AG04450 (cell line): ENCODE data around the gene CEACAM18. TPM values are rescaled to one million over a fixed set of nuclear protein-coding genes. Genes with fewer than 3 reads are reported as not detected.

Experiments used
- CTCF ChIA-PET: fragments of 300-600, 350-600 bp; formaldehyde crosslinking; extraction: SDS; loops from one replicate; lab custom pipeline; 2022; ENCODE audit warnings: antibody characterized with exemption, inconsistent platforms; lab: Charles Lee
- POLR2A ChIA-PET: fragments of 350-600 bp; formaldehyde crosslinking; extraction: SDS; loops from one replicate; lab custom pipeline; 2021; ENCODE audit warnings: antibody characterized with exemption, inconsistent platforms; lab: Yijun Ruan, JAX
- DNase-seq: peaks from one replicate; pipeline ENCODE4 v3.0.0-alpha.2; 2011; ENCODE audit warnings: low read depth, low spot score
- H3K27ac ChIP-seq: one replicate; pipeline ENCODE4 v1.5.1; 2012; ENCODE audit warnings: low read depth, low read length, control low read depth
- H3K27me3 ChIP-seq: one replicate; pipeline ENCODE4 v1.6.0; 2012; ENCODE audit warnings: low read length; ENCODE audit not compliant: control insufficient read depth, insufficient read depth
- H3K4me3 ChIP-seq: 2 replicates; pipeline ENCODE4 v1.5.1; 2011; ENCODE audit warnings: mild to moderate bottlenecking, low read depth, low read length, control low read depth
- H3K9me3 ChIP-seq: 2 replicates; pipeline ENCODE4 v1.5.1; 2012; ENCODE audit warnings: low read length; ENCODE audit not compliant: control insufficient read depth, insufficient read depth
- polyA plus RNA-seq: library from polyadenylated mRNA; depleted of rRNA; stranded (reverse); fragments of >200 nt; gene quantifications from 2 replicates; pipeline ENCODE4 v1.2.3, GENCODE V29; 2011
- TF ChIP-seq, protein P1 (sequence below): IDR thresholded peaks from 2 replicates; pipeline ENCODE4 v1.5.1; 2011; ENCODE audit warnings: low read depth, low read length, control low read depth, inconsistent platforms

The CEACAM18 gene
- polyA plus RNA-seq, 1 experiment: not detected

DNA sequence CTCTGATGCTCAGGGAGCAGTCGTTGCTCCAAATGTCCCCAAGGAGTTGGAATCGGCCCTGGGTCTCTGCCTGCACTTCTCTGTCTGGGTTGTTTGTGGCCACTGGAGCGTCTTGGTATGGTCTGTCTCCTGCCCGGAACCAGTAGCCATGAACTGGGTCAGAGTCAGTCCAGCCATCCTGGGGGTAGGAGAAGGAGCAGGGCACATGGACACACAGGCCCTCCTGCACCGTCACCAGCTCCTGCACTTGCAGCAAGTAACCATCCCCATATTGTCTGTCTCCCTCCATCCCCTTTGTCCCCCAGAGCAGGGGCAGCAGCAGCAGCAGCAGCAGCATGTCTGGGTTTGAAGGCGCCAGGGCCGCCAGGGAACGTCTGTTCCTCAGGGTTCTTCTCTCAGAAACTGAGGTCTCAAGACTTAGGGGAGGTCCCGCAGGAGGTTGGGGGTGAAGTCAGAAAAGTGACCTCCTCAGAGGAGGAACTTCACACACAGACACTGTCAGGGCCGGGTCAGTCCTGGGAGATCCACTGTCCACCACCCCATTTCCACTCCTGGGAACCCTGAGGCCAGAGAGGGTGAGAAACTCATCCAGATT, 20.2 kb upstream of the CEACAM18 start, which contains the start of gene SIGLEC8:
Gene SIGLEC8, minus strand, starts transcription at position 404 of the 595 bp plus-strand sequence. Its CDS starts 67 bp downstream, at position 337.
- no peak for DNase-seq
- peaks cover 36% of the 10 kb centered on the region for H3K9me3 ChIP-seq
- POLR2A ChIA-PET: no interaction called here
- TF ChIP-seq, protein P1, sequence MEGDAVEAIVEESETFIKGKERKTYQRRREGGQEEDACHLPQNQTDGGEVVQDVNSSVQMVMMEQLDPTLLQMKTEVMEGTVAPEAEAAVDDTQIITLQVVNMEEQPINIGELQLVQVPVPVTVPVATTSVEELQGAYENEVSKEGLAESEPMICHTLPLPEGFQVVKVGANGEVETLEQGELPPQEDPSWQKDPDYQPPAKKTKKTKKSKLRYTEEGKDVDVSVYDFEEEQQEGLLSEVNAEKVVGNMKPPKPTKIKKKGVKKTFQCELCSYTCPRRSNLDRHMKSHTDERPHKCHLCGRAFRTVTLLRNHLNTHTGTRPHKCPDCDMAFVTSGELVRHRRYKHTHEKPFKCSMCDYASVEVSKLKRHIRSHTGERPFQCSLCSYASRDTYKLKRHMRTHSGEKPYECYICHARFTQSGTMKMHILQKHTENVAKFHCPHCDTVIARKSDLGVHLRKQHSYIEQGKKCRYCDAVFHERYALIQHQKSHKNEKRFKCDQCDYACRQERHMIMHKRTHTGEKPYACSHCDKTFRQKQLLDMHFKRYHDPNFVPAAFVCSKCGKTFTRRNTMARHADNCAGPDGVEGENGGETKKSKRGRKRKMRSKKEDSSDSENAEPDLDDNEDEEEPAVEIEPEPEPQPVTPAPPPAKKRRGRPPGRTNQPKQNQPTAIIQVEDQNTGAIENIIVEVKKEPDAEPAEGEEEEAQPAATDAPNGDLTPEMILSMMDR: no peak
- H3K27ac ChIP-seq: no peak within 1 kb of the TSS
- no peak within 1 kb of the TSS for H3K4me3 ChIP-seq
- H3K27me3 ChIP-seq: no peaks in the 10 kb centered on the region
- CTCF ChIA-PET: no interaction called here

DNA sequence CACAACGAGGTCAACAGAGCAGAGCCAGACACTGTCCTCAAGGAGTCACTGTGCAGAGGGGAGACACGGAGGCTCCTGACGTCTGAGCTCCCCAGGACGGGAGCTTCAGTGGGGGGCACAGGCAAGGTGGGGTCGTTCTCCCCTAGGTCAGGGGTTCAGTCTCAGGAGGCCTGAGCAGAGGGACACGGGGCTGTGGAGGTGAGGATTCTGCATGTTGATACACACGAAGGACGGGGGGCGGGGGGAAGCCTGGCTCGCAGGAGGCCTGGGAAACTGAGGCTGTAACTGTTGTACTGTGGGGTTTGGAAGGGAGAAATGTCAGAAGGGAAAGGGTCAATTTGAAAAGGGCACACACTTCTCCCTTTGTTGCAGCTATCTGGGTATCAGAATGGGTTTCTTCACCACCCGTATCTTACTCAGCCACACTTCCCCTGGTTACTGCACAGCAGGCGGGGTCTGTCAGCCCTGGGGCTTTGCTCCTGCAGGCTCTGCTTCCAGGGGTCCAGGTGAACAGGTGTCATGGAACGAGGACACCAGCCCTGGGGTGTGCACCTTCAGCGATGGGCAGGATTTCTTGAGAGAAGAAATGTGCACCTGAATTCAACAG, 19.3 kb upstream of the CEACAM18 start:
- Histone ChIP-seq H3K27me3 (no peaks in the 10 kb centered on the region), H3K4me3 (no peak overlapping the region), H3K9me3 (peaks cover 34% of the 10 kb centered on the region), H3K27ac (no peak overlapping the region)
- ChIA-PET POLR2A (no interaction called here), CTCF (no interaction called here)
- DNase-seq: no peak
- TF ChIP-seq, protein P1: no peak

DNA sequence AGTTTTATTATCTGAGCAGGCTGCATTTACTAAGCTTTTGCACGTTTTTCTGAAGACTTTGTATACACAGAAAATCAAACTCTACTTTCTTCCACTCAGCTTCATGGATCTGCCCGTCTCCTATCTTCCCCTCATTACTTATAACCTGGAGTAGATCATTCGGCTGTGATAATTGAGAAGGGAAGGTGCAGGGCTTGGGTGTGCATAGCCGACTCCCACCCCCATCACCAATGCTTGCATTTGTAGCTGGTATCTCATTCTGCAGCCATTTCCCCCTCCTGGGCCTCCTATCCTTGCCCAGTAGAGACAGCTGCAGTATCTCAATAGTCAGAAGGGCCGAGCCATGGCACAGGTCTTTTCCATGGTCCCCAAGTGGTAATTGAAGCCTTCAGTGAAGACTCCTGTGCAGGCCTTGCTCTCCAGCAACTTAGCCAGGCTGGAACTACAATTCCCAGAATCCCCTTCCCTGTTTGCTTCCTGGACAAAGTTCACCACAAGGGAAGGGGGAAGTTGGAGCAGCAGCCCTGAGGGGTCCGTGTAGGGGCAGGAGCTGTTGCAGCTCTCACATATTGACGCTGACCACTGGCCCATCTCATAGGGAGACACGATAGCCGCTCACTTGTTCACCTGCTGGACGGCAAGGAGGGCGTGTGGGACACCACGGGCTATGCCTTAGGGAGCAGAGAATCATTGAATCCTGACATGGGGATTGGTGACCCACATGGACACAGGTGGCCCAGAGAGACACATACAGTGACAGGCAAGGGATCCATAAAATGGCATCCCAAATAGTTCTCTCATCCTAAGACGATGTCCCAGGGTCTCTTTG, 18.0 kb upstream of the CEACAM18 start:
- H3K27me3 ChIP-seq: no peaks in the 10 kb centered on the region
- H3K27ac ChIP-seq: no peak overlapping the region
- TF ChIP-seq, protein P1: no peak
- peaks cover 23% of the 10 kb centered on the region for H3K9me3 ChIP-seq
- ChIA-PET CTCF (no interaction called here), POLR2A (no interaction called here)
- H3K4me3 ChIP-seq: no peak overlapping the region
- DNase-seq: no peak

DNA sequence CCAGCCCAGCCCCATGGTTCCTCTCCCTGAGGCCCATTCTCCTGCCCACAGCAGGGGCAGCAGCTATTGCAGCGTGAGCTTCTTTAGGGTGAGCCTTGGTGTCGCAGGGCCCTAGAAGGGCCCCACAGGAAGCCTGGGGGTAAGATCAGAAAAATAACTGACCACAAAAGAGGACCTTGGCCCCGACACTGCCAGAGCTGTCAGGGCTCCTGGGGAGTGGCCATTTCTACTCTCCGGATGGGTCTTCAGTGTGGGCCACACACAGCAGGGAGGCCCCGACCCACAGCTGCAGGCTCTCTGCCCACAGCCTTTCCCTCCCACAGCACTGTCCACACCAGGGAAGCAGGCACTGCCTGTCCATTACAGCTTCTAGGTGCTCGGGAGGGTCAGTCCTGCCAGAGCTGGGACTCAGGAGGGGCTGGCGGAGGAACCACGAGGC, 16.6 kb upstream of the CEACAM18 start:
- Histone ChIP-seq H3K9me3 (peaks cover 21% of the 10 kb centered on the region), H3K27me3 (no peaks in the 10 kb centered on the region), H3K27ac (no peak overlapping the region), H3K4me3 (no peak overlapping the region)
- DNase-seq: no peak
- ChIA-PET POLR2A (no interaction called here), CTCF (interaction anchor here (1.8 kb wide), 1 partner anchor 11 kb away, joined by 6 read pairs; no protein-coding TSS in a partner anchor)
- TF ChIP-seq, protein P1: no peak
